HEK293 (cell line): Measurements from ENCODE around the gene SEMA4B.
A peak's percentile ranks its signal among the peaks of the same experiment; 100 is the strongest.

ENCODE experiments used
- AEBP2 ChIP-seq: fragments of 450-650 bp; formaldehyde crosslinking; IDR thresholded peaks from 2 replicates; pipeline ENCODE4 v1.5.1; 2016; ENCODE audit warnings: missing biosample characterization, missing genetic modification characterization, borderline replicate concordance
- BCL6B ChIP-seq: fragments of 450-650 bp; formaldehyde crosslinking; IDR thresholded peaks from 2 replicates; pipeline ENCODE4 v1.5.1; 2017; ENCODE audit warnings: missing biosample characterization, missing genetic modification characterization
- GLI4 ChIP-seq: fragments of 450-650 bp; formaldehyde crosslinking; IDR thresholded peaks from 2 replicates; pipeline ENCODE4 v1.5.1; 2016; ENCODE audit warnings: missing biosample characterization, missing genetic modification characterization
- INSM2 ChIP-seq: fragments of 450-650 bp; formaldehyde crosslinking; IDR thresholded peaks from 2 replicates; pipeline ENCODE4 v1.5.1; 2016; ENCODE audit warnings: missing biosample characterization, missing genetic modification characterization
- KLF10 ChIP-seq: fragments of 450-650 bp; IDR thresholded peaks from 2 replicates; pipeline ENCODE4 v1.5.1; 2018; ENCODE audit warnings: missing biosample characterization, mild to moderate bottlenecking, missing genetic modification characterization
- PBX3 ChIP-seq: sonication (generic); formaldehyde crosslinking; IDR thresholded peaks from 2 replicates; pipeline ENCODE4 v1.8.1; 2022; ENCODE audit warnings: mild to moderate bottlenecking, moderate library complexity, missing genetic modification reagents
- PRDM4 ChIP-seq: fragments of 450-650 bp; formaldehyde crosslinking; IDR thresholded peaks from 2 replicates; pipeline ENCODE4 v1.5.1; 2017; ENCODE audit warnings: missing biosample characterization, missing genetic modification characterization
- REPIN1 ChIP-seq: fragments of 450-650 bp; formaldehyde crosslinking; IDR thresholded peaks from 2 replicates; pipeline ENCODE4 v1.5.1; 2017; ENCODE audit warnings: missing biosample characterization, missing genetic modification characterization, low read depth
- YY1 ChIP-seq: fragments of 450-650 bp; formaldehyde crosslinking; IDR thresholded peaks from 2 replicates; pipeline ENCODE4 v1.5.1; 2018; ENCODE audit warnings: missing biosample characterization, missing genetic modification characterization
- ZNF10 ChIP-seq: fragments of 450-650 bp; formaldehyde crosslinking; IDR thresholded peaks from 2 replicates; pipeline ENCODE4 v1.5.1; 2017; ENCODE audit warnings: missing biosample characterization, missing genetic modification characterization
- ZNF132 ChIP-seq: fragments of 450-650 bp; formaldehyde crosslinking; IDR thresholded peaks from 2 replicates; pipeline ENCODE4 v1.5.1; 2017; ENCODE audit warnings: missing biosample characterization, missing genetic modification characterization, borderline replicate concordance
- ZNF19 ChIP-seq: fragments of 450-650 bp; formaldehyde crosslinking; IDR thresholded peaks from 2 replicates; pipeline ENCODE4; 2016; ENCODE audit warnings: missing biosample characterization, missing genetic modification characterization, low read depth
- ZNF248 ChIP-seq: fragments of 450-650 bp; formaldehyde crosslinking; IDR thresholded peaks from 2 replicates; pipeline ENCODE4 v1.5.1; 2017; ENCODE audit warnings: missing biosample characterization, missing genetic modification characterization
- ZNF292 ChIP-seq: fragments of 450-650 bp; formaldehyde crosslinking; IDR thresholded peaks from 2 replicates; pipeline ENCODE4 v1.5.1; 2016; ENCODE audit warnings: low read depth, missing biosample characterization, missing genetic modification characterization, borderline replicate concordance
- ZNF311 ChIP-seq: fragments of 450-650 bp; formaldehyde crosslinking; IDR thresholded peaks from 2 replicates; pipeline ENCODE4 v1.5.1; 2017; ENCODE audit warnings: missing biosample characterization, missing genetic modification characterization, borderline replicate concordance
- ZNF324 ChIP-seq: fragments of 450-650 bp; formaldehyde crosslinking; IDR thresholded peaks from 2 replicates; pipeline ENCODE4 v1.5.1; 2016; ENCODE audit warnings: missing biosample characterization, missing genetic modification characterization
- ZNF48 ChIP-seq: fragments of 450-650 bp; formaldehyde crosslinking; IDR thresholded peaks from 2 replicates; pipeline ENCODE4 v1.5.1; 2016; ENCODE audit warnings: missing biosample characterization, missing genetic modification characterization
- ZNF529 ChIP-seq: fragments of 450-650 bp; formaldehyde crosslinking; IDR thresholded peaks from 2 replicates; pipeline ENCODE4 v1.5.1; 2017; ENCODE audit warnings: missing genetic modification characterization, missing biosample characterization; ENCODE audit not compliant: insufficient replicate concordance
- ZNF548 ChIP-seq: fragments of 450-650 bp; formaldehyde crosslinking; IDR thresholded peaks from 2 replicates; pipeline ENCODE4 v1.5.1; 2016; ENCODE audit warnings: missing biosample characterization, missing genetic modification characterization
- ZNF596 ChIP-seq: fragments of 450-650 bp; IDR thresholded peaks from 2 replicates; pipeline ENCODE4 v1.5.0; 2018; ENCODE audit warnings: missing biosample characterization, mild to moderate bottlenecking, missing genetic modification characterization, moderate library complexity
- ZNF600 ChIP-seq: fragments of 450-650 bp; formaldehyde crosslinking; IDR thresholded peaks from 2 replicates; pipeline ENCODE4 v1.5.1; 2016; ENCODE audit warnings: missing biosample characterization, missing genetic modification characterization
- ZNF621 ChIP-seq: fragments of 450-650 bp; formaldehyde crosslinking; IDR thresholded peaks from 2 replicates; pipeline ENCODE4 v1.5.1; 2017; ENCODE audit warnings: missing biosample characterization, missing genetic modification characterization
- ZNF768 ChIP-seq: fragments of 450-650 bp; formaldehyde crosslinking; IDR thresholded peaks from 2 replicates; pipeline ENCODE4 v1.5.1; 2018; ENCODE audit warnings: missing biosample characterization, mild to moderate bottlenecking, missing genetic modification characterization
- ZNF791 ChIP-seq: fragments of 450-650 bp; formaldehyde crosslinking; IDR thresholded peaks from 2 replicates; pipeline ENCODE4 v1.5.1; 2016; ENCODE audit warnings: missing biosample characterization, missing genetic modification characterization
- TF ChIP-seq, protein P1 (sequence below): fragments of 450-650 bp; formaldehyde crosslinking; IDR thresholded peaks from 2 replicates; pipeline ENCODE4 v1.5.1; 2016; ENCODE audit warnings: missing biosample characterization, missing genetic modification characterization
- TF ChIP-seq, protein P2 (sequence below): fragments of 450-650 bp; formaldehyde crosslinking; IDR thresholded peaks from 2 replicates; pipeline ENCODE4 v1.5.1; 2016; ENCODE audit warnings: missing biosample characterization, missing genetic modification characterization
- TF ChIP-seq, protein P3 (sequence below): fragments of 450-650 bp; formaldehyde crosslinking; IDR thresholded peaks from 2 replicates; pipeline ENCODE4 v1.5.1; 2017; ENCODE audit warnings: missing biosample characterization, missing genetic modification characterization

The SEMA4B gene

GRCh38 chr15:90249203-90249863 is 48.2 kb downstream of the SEMA4B start, which contains the start of gene TTLL13 (continued):
- TF ChIP-seq INSM2 (tag by site-specific recombination): 0 out of 2 replicates have a peak, but pooled peaks have one; percentile 23
- TF ChIP-seq, protein P1, sequence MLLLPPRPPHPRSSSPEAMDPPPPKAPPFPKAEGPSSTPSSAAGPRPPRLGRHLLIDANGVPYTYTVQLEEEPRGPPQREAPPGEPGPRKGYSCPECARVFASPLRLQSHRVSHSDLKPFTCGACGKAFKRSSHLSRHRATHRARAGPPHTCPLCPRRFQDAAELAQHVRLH (tag by site-specific recombination): no peak
- TF ChIP-seq KLF10: no peak
- TF ChIP-seq, protein P2, sequence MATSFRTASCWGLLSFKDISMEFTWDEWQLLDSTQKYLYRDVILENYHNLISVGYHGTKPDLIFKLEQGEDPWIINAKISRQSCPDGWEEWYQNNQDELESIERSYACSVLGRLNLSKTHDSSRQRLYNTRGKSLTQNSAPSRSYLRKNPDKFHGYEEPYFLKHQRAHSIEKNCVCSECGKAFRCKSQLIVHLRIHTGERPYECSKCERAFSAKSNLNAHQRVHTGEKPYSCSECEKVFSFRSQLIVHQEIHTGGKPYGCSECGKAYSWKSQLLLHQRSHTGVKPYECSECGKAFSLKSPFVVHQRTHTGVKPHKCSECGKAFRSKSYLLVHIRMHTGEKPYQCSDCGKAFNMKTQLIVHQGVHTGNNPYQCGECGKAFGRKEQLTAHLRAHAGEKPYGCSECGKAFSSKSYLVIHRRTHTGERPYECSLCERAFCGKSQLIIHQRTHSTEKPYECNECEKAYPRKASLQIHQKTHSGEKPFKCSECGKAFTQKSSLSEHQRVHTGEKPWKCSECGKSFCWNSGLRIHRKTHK (tag by site-specific recombination): no peak
- no peak for TF ChIP-seq ZNF791 (tag by site-specific recombination)
- no peak for TF ChIP-seq ZNF311 (tag by site-specific recombination)
- TF ChIP-seq ZNF768 (tag by site-specific recombination): no peak
- no peak for TF ChIP-seq ZNF596
- no peak for TF ChIP-seq ZNF10 (tag by site-specific recombination)
- TF ChIP-seq PRDM4: no peak
- no peak for TF ChIP-seq ZNF548 (tag by site-specific recombination)
- no peak for TF ChIP-seq ZNF324 (tag by site-specific recombination)
- TF ChIP-seq ZNF621 (tag by site-specific recombination): no peak
- TF ChIP-seq ZNF292: no peak
- TF ChIP-seq ZNF248 (tag by site-specific recombination): no peak
- no peak for TF ChIP-seq ZNF48
- TF ChIP-seq, protein P3, sequence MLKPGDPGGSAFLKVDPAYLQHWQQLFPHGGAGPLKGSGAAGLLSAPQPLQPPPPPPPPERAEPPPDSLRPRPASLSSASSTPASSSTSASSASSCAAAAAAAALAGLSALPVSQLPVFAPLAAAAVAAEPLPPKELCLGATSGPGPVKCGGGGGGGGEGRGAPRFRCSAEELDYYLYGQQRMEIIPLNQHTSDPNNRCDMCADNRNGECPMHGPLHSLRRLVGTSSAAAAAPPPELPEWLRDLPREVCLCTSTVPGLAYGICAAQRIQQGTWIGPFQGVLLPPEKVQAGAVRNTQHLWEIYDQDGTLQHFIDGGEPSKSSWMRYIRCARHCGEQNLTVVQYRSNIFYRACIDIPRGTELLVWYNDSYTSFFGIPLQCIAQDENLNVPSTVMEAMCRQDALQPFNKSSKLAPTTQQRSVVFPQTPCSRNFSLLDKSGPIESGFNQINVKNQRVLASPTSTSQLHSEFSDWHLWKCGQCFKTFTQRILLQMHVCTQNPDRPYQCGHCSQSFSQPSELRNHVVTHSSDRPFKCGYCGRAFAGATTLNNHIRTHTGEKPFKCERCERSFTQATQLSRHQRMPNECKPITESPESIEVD (tag by site-specific recombination): no peak
- no peak for TF ChIP-seq AEBP2 (tag by site-specific recombination)
- no peak for TF ChIP-seq BCL6B
- 0 out of 2 replicates have a peak, but pooled peaks have one; percentile 5 for TF ChIP-seq YY1 (tag by site-specific recombination)
- no peak for TF ChIP-seq ZNF132 (tag by site-specific recombination)
- no peak for TF ChIP-seq ZNF529 (tag by site-specific recombination)
- no peak for TF ChIP-seq ZNF19 (tag by site-specific recombination)
- TF ChIP-seq PBX3 (CRISPR knock-in tag): no peak
- TF ChIP-seq ZNF600 (tag by site-specific recombination): no peak; the same call in 1 of the 2 replicates
- TF ChIP-seq REPIN1 (tag by site-specific recombination): no peak
- TF ChIP-seq GLI4 (tag by site-specific recombination): no peak
